ENCODE measurements around the gene SDC3. TPM values are rescaled to one million over a fixed set of nuclear protein-coding genes. Genes with fewer than 3 reads are reported as not detected.

The SDC3 gene
- polyA plus RNA-seq, 3 donors: 0.05 to 1.2 (median 0.12) TPM

DNA sequence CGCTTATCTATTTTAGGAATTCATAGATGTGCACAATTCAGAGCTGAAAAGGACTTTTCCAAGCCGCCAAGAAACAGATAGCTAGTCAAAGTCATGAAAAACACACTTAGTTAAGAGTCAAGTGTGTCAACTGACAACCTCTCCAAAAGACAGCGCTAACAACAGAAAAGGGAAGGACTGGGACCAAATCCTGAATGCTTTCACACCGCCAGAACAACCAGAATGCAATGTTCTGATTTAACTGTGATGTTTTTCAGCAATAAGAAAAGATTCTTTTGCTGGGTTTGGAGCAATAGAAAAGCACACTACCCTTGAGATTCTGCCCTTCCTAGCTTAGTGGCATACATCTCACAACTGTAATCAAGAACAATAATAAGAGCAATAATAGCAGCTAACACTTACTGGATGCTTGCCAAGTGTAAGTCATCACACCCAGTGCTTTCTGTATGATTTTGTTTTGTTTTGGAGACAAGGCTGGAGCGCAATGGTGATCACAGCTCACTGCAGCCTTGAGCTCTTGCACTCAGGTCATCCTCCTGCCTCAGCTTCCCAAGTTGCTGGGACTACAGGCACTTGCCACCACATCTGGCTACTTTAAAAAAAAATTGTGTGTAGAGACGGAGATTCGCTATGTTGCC lies 33.9 kb upstream of the SDC3 start:
- H3K79me2 ChIP-seq (ENCODE audit: insufficient read depth, low read length): peaks cover 4% of the 10 kb centered on the region
- H3K4me2 ChIP-seq (replicated peaks; ENCODE audit: extremely low read depth, low read length, poor library complexity, severe bottlenecking): no peak overlapping the region
- no peak for DNase-seq
- H3K4me1 Mint-ChIP-seq: no peaks in the 10 kb centered on the region
- H4K20me1 ChIP-seq (ENCODE audit: insufficient read depth, low read length): peaks cover 66% of the 10 kb centered on the region
- H3K9me3 Mint-ChIP-seq: no peaks in the 10 kb centered on the region
- H3K9ac ChIP-seq (ENCODE audit: insufficient read depth, low read length, poor library complexity, severe bottlenecking): no peak overlapping the region
- no CpG with 5 or more reads among the region's 7 CpGs for WGBS (ENCODE audit: insufficient coverage)
- no peaks in the 10 kb centered on the region for H3K9me3 ChIP-seq (replicated peaks in 1 of 2; ENCODE audit: control insufficient read depth in 1 of 2, insufficient read depth in 1 of 2, low read length in 2 of 2)
- peak overlapping the region in 2 of 7 donors; percentile 32 to 60 for H3K27ac Mint-ChIP-seq
- no peak overlapping the region for H3K27ac ChIP-seq (ENCODE audit: low read depth in 1 of 2, low read length in 2 of 2)
- H3K4me1 ChIP-seq (ENCODE audit: control insufficient read depth in 1 of 2, insufficient read depth in 2 of 2, low read length in 2 of 2): no peaks in the 10 kb centered on the region
- no peaks in the 10 kb centered on the region for H3K27me3 Mint-ChIP-seq (ENCODE audit: low read depth in 3 of 3)
- no peaks in the 10 kb centered on the region for H3K27me3 ChIP-seq (ENCODE audit: control insufficient read depth in 2 of 2, insufficient read depth in 2 of 2, low read length in 2 of 2)
- intact Hi-C loops (cut with micrococcal nuclease): no loop called here
- TF ChIP-seq, protein P1, sequence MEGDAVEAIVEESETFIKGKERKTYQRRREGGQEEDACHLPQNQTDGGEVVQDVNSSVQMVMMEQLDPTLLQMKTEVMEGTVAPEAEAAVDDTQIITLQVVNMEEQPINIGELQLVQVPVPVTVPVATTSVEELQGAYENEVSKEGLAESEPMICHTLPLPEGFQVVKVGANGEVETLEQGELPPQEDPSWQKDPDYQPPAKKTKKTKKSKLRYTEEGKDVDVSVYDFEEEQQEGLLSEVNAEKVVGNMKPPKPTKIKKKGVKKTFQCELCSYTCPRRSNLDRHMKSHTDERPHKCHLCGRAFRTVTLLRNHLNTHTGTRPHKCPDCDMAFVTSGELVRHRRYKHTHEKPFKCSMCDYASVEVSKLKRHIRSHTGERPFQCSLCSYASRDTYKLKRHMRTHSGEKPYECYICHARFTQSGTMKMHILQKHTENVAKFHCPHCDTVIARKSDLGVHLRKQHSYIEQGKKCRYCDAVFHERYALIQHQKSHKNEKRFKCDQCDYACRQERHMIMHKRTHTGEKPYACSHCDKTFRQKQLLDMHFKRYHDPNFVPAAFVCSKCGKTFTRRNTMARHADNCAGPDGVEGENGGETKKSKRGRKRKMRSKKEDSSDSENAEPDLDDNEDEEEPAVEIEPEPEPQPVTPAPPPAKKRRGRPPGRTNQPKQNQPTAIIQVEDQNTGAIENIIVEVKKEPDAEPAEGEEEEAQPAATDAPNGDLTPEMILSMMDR (IDR thresholded peaks at IDR 0.05): no peak
- no peak overlapping the region for H3K4me3 ChIP-seq (replicated peaks in 1 of 3; ENCODE audit: low read depth in 2 of 3, low read length in 3 of 3)
- peaks cover 75 to 95% of the 10 kb centered on the region in 2 donors for H3K36me3 Mint-ChIP-seq
- no peak overlapping the region for H3K4me3 Mint-ChIP-seq
- no peak overlapping the region for H2AFZ ChIP-seq (ENCODE audit: insufficient read depth, low read depth, low read length, poor library complexity, severe bottlenecking)
- H3K36me3 ChIP-seq (replicated peaks in 1 of 2; ENCODE audit: control insufficient read depth in 1 of 2, insufficient read depth in 2 of 2, low read length in 2 of 2): peaks cover 78 to 97% of the 10 kb centered on the region in 2 donors

DNA sequence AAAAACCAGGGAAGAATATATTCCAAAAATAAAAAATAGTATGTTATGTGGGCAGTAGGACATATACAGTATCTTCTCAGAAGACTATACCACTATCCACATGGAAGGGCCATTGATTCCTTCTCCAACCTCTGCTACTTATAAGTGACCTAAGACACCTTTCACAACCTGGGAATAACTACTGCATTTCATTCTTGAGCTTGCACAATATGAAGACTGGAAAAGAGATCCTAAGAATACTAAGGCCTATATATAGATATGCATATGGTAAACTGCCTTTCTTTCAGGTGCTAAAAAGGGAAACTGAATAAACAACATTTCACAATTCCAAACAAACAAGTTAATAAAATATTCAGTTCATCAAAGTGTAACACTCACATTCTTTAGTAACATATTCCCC lies 32.0 kb upstream of the SDC3 start:
- no peak for DNase-seq
- Histone ChIP-seq H3K27me3 (ENCODE audit: control insufficient read depth in 2 of 2, insufficient read depth in 2 of 2, low read length in 2 of 2) (no peaks in the 10 kb centered on the region), H3K4me1 (ENCODE audit: control insufficient read depth in 1 of 2, insufficient read depth in 2 of 2, low read length in 2 of 2) (no peaks in the 10 kb centered on the region), H3K79me2 (ENCODE audit: insufficient read depth, low read length) (no peaks in the 10 kb centered on the region), H4K20me1 (ENCODE audit: insufficient read depth, low read length) (peaks cover 66% of the 10 kb centered on the region), H3K4me3 (replicated peaks in 1 of 3; ENCODE audit: low read depth in 2 of 3, low read length in 3 of 3) (no peak overlapping the region), H3K36me3 (replicated peaks in 1 of 2; ENCODE audit: control insufficient read depth in 1 of 2, insufficient read depth in 2 of 2, low read length in 2 of 2) (peaks cover 81 to 96% of the 10 kb centered on the region in 2 donors), H3K27ac (ENCODE audit: low read depth in 1 of 2, low read length in 2 of 2) (no peak overlapping the region), H3K9ac (ENCODE audit: insufficient read depth, low read length, poor library complexity, severe bottlenecking) (no peak overlapping the region), H3K9me3 (replicated peaks in 1 of 2; ENCODE audit: control insufficient read depth in 1 of 2, insufficient read depth in 1 of 2, low read length in 2 of 2) (no peaks in the 10 kb centered on the region), H3K4me2 (replicated peaks; ENCODE audit: extremely low read depth, low read length, poor library complexity, severe bottlenecking) (no peak overlapping the region), H2AFZ (ENCODE audit: insufficient read depth, low read depth, low read length, poor library complexity, severe bottlenecking) (no peak overlapping the region)
- TF ChIP-seq, protein P1 (IDR thresholded peaks at IDR 0.05): no peak
- intact Hi-C loops (cut with micrococcal nuclease): no loop called here
- H3K4me3 Mint-ChIP-seq: no peak overlapping the region
- no peaks in the 10 kb centered on the region for H3K27me3 Mint-ChIP-seq (ENCODE audit: low read depth in 3 of 3)
- H3K27ac Mint-ChIP-seq: no peak overlapping the region
- H3K36me3 Mint-ChIP-seq: peaks cover 80 to 93% of the 10 kb centered on the region in 2 donors
- no peaks in the 10 kb centered on the region for H3K9me3 Mint-ChIP-seq
- no peaks in the 10 kb centered on the region for H3K4me1 Mint-ChIP-seq

All from CD14-positive monocyte (primary cell).